ENCODE data around the gene TNFRSF13B.
"Not testable (repeated sequence)": the region's sequence is repeated elsewhere in the genome, so short reads cannot be mapped to it uniquely, and the experiment has no call there.

The TNFRSF13B gene

GRCh38 chr17:16925461-16926060, 46.4 kb downstream of the TNFRSF13B start:
- no peak for DNase-seq (ENCODE audit: low read depth)

DNA sequence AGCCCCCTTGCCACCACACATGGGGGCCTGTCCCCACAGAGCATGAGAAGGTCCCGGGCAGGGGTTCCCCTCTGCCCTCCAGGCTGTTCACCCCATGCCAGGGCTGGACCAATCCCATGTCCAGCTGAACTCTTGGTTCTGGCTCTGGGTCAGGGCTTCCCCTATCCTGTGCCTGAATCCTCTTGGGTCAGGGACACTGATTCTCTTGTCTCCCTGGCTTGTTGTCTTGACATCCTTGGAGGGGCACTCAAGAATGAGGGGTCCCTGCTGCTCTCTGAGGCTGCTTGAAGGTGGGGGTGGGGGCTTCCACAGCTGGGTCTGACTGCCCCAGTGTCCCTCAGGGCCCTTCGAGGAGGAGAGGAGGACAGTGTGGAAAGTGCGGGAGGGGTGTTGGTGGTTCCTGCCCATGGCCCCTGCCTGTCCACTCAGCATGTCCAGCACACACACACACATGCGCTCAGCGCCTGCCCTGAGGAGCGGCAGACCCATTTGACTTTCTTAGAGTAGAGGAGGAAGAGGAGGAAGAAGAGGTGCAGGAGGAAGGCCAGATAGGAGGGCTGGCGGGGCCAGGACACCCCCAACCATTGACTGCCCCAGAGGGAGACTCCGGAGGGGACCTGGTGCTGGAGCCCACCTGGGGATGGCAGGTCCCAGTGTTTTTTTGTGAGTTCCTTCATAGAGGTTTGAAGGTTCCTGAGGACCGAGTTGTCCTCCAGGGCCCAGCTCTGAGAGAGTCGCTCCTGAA, 47.0 kb downstream of the TNFRSF13B start:
- DNase-seq (ENCODE audit: low read depth), result no peak

GRCh38 chr17:16923904-16924695, 47.8 kb downstream of the TNFRSF13B start:
- no peak for DNase-seq (ENCODE audit: low read depth)

- DNase-seq (ENCODE audit: low read depth), result no peak
These were observed 48.6 kb downstream of the TNFRSF13B start for GRCh38 chr17:16923097-16923903.

- no peak for DNase-seq (ENCODE audit: low read depth)
These were observed 49.4 kb downstream of the TNFRSF13B start for GRCh38 chr17:16922386-16923096.

DNA sequence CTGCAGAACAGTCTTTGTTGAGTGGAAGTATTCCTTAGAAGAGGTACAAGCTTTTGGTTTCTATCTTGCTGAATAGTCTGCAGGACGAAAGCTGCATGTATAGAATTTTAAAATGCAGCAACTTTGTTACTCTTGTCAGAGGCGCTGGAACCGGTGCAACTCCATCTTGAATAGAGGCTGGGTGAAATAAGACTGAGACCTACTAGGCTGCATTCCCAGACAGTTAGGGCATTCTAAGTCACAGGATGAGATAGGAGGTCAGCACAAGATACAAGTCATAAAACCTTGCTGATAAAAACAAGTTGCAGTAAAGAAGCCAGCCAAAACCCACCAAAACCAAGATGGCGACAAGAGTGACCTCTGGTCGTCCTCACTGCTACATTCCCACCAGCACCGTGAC, 50.5 kb downstream of the TNFRSF13B start:
- DNase-seq (ENCODE audit: low read depth), result not testable (repeated sequence)

- DNase-seq (ENCODE audit: low read depth), result no peak
These were observed 51.3 kb downstream of the TNFRSF13B start for GRCh38 chr17:16920628-16921020.

- DNase-seq (ENCODE audit: low read depth), result no peak
These were observed 52.0 kb downstream of the TNFRSF13B start for GRCh38 chr17:16919663-16920627.

DNA sequence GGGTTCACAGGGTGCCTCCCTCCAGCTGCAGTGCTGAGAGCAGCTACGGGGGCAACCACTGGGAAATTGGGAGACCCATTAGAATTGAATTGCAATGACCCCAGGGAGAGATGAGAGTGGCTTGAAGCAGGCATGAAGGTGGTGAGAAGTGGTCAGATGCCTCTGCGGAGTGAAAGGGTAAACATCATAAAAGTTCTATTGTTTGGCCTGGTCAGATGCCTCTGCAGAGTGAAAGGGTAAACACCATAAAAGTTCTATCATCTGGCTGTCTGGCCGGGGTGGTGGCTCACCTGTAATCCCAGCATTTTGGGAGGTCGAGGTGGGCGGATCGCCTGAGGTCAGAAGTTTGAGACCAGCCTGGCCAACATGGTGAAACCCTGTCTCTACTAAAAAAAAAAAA, 53.5 kb downstream of the TNFRSF13B start:
- DNase-seq (ENCODE audit: low read depth), result no peak

- DNase-seq (ENCODE audit: low read depth), result no peak
These were observed 54.1 kb downstream of the TNFRSF13B start for GRCh38 chr17:16917671-16918394.

- no peak for DNase-seq (ENCODE audit: low read depth)
These were observed 55.4 kb downstream of the TNFRSF13B start for GRCh38 chr17:16916557-16916920.

- DNase-seq (ENCODE audit: low read depth), result no peak
These were observed 56.0 kb downstream of the TNFRSF13B start for GRCh38 chr17:16915752-16916556.

DNA sequence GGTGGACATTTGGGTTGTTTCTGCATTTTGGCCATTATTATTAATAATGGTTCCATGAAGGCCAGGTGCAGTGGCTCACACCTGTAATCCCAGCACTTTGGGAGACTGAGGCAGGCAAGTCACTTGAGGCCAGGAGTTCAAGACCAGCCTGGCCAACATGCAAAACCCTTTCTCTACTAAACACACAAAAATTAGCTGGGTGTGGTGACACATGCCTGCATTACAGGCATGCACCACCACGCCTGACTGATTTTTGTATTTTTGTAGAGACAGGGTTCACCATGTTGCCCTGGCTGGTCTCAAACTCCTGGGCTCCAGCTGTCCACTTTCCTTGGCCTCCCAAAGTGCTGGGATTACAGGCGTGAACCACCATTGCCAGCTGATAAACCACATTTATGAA, 58.5 kb downstream of the TNFRSF13B start:
- no peak for DNase-seq (ENCODE audit: low read depth)

DNA sequence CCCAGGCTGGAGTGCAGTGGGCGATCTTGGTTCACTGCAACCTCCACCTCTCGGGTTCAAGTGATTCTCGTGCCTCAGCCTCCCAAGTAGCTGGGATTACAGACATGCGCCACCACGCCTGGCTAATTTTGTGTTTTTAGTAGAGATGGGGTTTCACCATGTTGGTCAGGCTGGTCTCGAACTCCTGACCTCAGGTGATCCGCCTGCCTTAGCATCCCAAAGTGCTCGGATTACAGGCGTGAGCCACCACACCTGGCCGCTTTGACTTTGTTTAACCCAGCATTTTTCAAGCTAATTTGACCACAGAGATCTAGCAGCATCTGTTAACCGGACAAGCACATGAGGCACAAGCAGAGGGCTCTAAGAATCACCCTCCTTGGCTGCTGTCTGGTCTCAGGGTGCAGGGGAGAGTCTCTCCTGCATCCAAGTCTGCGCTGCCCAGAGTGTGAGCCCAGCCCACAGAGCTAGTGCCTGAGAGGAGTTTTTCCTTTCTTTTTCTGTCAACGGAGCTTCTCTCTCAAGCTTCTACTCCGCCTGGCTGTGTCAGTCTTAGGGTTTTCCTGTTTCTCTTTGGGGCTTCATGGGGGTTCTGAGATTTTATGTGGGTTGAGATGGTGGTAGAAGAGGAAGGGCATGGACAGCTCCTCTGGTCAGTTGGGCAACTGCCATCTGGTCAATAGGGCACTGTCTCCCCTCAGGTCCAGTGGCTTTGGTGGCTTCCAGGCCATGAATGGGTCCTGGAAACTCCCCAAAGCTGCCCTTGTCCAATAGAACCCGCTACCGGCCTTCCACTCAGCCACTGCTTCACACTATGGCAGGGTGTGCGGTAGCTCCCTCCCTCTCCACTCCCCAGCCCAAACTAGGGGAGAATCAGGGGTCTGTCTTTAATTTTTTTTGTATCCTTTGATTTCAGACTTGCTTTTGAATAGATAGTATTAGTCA, 59.6 kb downstream of the TNFRSF13B start:
- no peak for DNase-seq (ENCODE audit: low read depth)

DNA sequence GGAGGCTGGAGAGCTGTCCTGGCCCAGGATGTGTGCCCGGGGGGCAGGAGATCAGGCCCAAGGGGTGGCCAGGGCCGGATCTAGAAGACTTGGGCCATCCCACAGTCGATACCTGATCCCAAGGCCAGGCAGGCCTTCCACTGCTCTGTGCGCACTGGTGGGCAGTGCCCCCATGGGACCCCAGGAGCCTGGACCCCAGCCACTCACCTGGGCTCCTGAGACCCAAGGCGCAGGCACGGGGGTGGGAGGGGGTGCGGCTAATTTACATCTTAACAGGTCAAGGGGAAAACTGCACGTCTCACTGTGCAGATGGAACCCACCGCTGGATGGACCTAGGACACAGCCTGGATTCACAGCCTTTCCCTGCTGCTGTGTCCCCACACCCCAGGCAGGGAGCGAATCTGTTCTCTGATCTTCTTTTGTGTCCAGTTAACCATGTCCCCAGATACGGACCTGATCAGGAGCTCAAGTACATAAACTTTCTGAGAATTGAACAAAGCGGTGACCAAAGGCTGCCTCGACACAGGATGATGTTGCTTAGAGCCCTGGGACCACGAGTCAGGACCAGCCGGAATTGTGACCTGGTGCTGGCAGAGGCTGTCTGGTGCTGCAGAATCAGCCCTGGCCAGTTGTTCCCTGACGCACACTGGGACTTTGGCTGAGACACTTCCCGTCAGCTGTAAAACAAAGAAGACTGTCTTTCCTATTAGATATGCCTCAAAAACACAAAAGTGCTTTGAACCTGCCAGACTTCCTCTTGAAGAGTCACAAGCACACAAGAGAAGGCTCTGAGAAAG, 60.6 kb downstream of the TNFRSF13B start:
- DNase-seq (ENCODE audit: low read depth), result no peak

- no peak for DNase-seq (ENCODE audit: low read depth)
These were observed 61.6 kb downstream of the TNFRSF13B start for GRCh38 chr17:16910341-16910740.
